HG03060 (cell line): ENCODE results near the gene ZNF608.
A peak's percentile ranks its signal among the peaks of the same experiment; 100 is the strongest.

Experiments used
- ATAC-seq: cut with Tn5 transposase; IDR thresholded peaks from one replicate; pipeline ENCODE4 v1.9.1; 2021; ENCODE audit warnings: low read depth, moderate number of reproducible peaks; ENCODE audit not compliant: unreplicated experiment

Gene ZNF608

GRCh38 chr5:124724357-124725039, 21.9 kb downstream of the ZNF608 start:
- peak; percentile 43 for ATAC-seq

DNA sequence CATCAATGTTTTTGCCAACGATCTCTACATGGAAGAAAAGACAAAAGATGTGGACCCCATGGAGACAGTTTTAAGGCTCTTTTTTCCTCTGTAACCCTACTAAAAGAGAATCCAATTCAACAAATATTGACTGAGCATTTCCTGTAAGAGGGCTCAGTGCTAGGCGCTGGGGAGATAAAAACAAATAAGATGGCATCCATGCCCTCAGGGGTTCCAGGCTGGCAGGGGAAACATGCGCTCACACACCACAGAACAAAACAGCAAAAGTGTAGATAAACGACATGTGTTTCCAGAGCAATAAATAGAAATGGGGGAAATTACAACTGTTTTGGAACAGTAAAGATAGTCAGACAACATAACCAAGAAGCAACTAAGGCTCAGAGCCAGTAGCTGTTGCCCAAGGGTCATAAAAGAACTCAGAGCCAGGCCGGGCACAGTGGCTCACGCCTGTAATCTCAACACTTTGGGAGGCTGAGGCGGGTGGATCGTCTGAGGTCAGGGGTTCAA, 25.2 kb downstream of the ZNF608 start:
- ATAC-seq: no peak

GRCh38 chr5:124720593-124720992, 25.8 kb downstream of the ZNF608 start:
- ATAC-seq: no peak

- ATAC-seq: no peak
Measured at GRCh38 chr5:124719113-124719967, 27.1 kb downstream of the ZNF608 start.

- no peak for ATAC-seq
Measured at GRCh38 chr5:124718380-124718789, 28.1 kb downstream of the ZNF608 start.

GRCh38 chr5:124716169-124716568, 30.3 kb downstream of the ZNF608 start:
- ATAC-seq: no peak

GRCh38 chr5:124714910-124715309, 31.5 kb downstream of the ZNF608 start:
- no peak for ATAC-seq

DNA sequence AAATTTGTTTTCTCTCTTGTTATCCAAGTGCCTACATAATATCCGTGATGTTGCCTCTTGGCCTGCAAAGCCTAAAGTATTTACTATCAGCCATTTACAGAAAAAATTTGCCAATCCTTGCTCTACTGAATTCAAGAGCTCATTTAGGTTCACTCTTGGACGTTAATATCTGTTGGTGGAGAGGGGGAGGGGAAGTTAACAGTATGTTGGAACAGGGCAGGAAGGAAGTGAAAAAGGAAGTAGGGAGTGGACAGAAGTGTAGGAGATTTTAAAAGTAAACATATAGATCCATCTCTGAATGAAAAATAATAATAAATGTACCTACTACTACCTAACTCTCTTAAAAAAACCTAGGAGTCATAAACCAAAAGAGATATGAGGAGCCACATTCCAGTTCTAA, 32.8 kb downstream of the ZNF608 start:
- ATAC-seq: no peak

DNA sequence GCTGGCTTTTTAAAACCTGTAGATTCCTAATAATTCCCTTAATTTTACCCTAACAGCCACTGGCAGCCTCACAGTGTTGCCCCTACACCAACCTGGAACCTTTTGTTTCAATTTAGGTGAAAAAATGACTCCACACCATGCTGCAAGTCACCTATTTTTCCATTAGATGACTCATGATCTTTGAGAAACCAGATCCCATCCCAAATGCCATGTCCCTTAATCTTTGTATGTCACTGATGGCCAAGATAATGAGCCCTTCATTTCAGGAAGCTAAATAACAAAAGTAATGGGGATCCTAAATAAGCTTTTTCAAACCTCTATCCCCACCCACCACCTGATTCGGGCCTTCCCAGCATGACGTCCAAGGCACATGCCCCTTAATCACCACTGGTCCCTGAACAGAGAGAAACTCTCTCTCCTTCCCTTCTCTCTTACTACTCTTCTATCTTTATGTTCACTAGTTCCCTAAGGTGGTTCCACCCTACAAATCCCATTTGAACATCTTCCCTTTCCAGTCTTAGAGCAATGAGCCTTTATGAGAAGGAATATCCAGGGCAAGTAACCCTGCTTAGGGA, 33.6 kb downstream of the ZNF608 start:
- no peak for ATAC-seq

GRCh38 chr5:124708086-124708485, 38.4 kb downstream of the ZNF608 start:
- no peak for ATAC-seq

DNA sequence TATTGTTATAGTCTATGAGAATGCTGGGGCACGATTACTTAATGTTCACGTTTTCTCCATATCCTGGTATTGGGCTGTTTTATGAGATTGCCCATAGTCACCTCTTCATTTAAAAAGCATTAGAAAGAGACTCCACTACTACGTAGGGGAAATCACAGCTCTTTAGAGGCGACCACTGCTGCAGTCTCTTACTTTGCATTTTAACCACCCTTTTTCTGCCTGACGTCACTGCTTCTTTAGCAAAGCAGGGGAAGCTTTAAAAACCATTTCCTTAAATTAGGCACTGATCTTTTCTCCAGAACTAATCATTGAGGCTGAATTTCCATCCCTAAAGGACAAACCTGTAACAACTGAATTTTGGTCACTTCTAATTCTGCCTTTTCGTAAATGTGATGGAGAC, 38.9 kb downstream of the ZNF608 start:
- ATAC-seq: no peak

GRCh38 chr5:124706729-124707361, 39.6 kb downstream of the ZNF608 start:
- ATAC-seq: no peak

- ATAC-seq: no peak
Measured at GRCh38 chr5:124706051-124706450, 40.4 kb downstream of the ZNF608 start.

DNA sequence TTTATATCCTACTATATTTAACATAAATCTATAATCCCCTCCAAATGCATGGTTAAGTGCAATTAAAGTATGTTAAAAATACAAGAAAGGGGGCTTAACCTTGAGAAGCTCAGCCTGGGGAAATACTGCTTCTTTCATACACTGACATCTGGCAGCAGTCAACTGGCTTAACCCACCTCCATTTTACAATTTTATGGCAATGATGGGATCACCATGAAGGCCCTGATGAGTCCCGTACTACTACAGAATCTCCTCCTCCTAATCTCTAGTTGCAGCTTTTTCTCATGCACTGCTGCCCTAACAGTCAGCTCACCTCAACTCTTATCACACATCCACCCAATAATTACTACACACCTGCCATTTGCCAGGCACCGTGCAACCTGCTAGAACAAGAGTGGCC, 40.9 kb downstream of the ZNF608 start:
- no peak for ATAC-seq

- peak; percentile 80 for ATAC-seq
Measured at GRCh38 chr5:124704594-124705284, 41.7 kb downstream of the ZNF608 start.

DNA sequence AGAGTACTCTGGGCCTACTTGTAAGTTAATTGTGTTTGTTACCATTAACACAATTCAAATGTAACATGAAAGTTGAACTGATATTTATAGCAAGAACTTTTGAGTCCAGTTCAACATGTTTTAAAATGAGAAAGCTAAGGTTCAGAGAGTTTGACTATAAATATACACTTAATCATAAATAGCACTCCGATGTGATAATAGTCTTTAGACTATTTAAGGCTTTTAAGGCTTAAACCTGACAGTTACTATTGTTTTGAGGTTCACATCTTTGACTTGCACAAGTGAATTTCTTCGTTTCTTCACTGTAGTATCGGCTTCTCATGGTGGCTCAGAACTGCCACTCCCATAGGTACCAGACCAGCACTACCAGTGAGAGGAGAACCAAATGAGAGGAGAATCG, 42.4 kb downstream of the ZNF608 start:
- ATAC-seq: no peak

DNA sequence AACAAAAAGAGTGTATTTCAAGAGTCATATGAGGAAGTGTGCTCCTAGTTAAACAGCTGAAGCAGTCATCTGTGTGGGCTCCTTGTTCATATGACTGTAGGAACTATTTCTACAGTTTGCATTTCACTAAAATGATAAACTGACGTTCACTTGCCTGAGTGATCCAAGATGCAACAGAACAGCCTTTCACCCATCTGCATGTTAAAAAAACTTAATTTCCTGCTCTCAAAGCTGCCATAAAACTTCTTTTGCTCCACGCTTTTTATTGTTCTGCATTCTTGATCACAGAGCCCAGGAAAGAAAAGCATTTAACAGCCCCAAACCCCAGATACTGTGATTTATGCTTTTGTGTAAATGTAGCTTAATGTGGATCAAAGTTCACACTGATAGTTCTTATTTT, 43.9 kb downstream of the ZNF608 start:
- no peak for ATAC-seq

DNA sequence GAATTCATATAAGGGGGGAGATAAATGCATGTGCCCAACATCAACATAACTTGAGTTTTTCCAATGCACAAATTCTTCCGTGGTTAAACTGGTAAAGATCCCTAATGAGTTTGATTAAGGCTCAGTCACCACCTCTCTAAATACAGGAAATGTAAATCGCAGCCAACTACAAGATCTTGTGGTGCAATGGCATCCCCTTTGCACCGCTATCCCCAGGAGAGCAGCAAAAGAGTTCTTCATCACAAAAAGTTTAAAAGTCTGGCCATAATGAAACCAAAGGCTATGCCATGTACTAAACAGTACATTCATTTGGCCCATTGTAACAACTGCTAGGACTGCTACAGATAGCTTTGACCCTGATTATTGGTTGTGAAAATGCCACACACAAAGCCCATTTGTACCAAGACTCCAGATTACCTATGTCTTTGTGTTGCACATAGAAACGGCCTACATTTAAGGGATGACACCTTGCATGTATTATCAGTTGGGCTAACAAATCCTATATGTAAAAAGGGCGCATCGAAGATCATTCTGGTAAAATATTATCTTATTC, 44.5 kb downstream of the ZNF608 start:
- ATAC-seq: no peak

GRCh38 chr5:124701016-124701415, 45.4 kb downstream of the ZNF608 start:
- ATAC-seq: no peak

DNA sequence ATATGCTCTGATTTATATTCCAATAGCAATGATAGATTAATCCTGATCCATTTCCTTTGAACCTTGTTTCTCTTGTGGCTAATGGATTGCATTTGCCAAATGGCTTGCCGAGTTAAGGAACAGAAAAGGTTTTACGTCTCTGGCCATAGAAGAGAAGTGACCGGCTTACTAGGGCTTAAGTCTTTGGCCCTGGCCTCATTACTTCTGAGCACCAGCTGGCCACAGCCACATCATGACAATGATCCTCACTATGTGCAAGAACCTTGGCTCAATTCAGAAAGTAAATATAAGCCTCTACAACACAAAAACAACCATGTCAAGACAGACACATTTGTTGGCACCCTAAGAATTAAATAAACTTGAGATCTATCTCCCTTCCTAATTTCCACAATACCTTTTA, 46.1 kb downstream of the ZNF608 start:
- ATAC-seq: no peak
